ENCODE data around the gene ZNF423.
"Not testable (repeated sequence)": the region's sequence is repeated elsewhere in the genome, so short reads cannot be mapped to it uniquely, and the experiment has no call there.

Gene ZNF423

GRCh38 chr16:49855822-49856671 is at the start of gene ZNF423:
Gene ZNF423, minus strand, starts transcription at chr16:49856112. Its CDS starts 338 bp downstream, at chr16:49855774.
- DNase-seq (ENCODE audit: low read depth in 2 of 2): no peak

- DNase-seq (ENCODE audit: low read depth in 2 of 2): no peak
Measured at GRCh38 chr16:49904348-49905062, 48.6 kb upstream of the ZNF423 start.

GRCh38 chr16:49902908-49903307 is 47.0 kb upstream of the ZNF423 start:
- no peak for DNase-seq (ENCODE audit: low read depth in 2 of 2)

- DNase-seq (ENCODE audit: low read depth in 2 of 2): no peak
Measured at GRCh38 chr16:49901711-49902110, 45.8 kb upstream of the ZNF423 start.

- DNase-seq (ENCODE audit: low read depth in 2 of 2): no peak
Measured at GRCh38 chr16:49900875-49901274, 45.0 kb upstream of the ZNF423 start.

- no peak for DNase-seq (ENCODE audit: low read depth in 2 of 2)
Measured at GRCh38 chr16:49899991-49900695, 44.2 kb upstream of the ZNF423 start.

GRCh38 chr16:49896447-49896964 is 40.6 kb upstream of the ZNF423 start:
- DNase-seq (ENCODE audit: low read depth in 2 of 2): no peak

- no peak for DNase-seq (ENCODE audit: low read depth in 2 of 2)
Measured at GRCh38 chr16:49890876-49891275, 35.0 kb upstream of the ZNF423 start.

- no peak for DNase-seq (ENCODE audit: low read depth in 2 of 2)
Measured at GRCh38 chr16:49889725-49890397, 33.9 kb upstream of the ZNF423 start.

- no peak for DNase-seq (ENCODE audit: low read depth in 2 of 2)
Measured at GRCh38 chr16:49886554-49887094, 30.7 kb upstream of the ZNF423 start.

GRCh38 chr16:49884033-49885015 is 28.4 kb upstream of the ZNF423 start:
- DNase-seq (ENCODE audit: low read depth in 2 of 2): no peak

- DNase-seq (ENCODE audit: low read depth in 2 of 2): no peak
Measured at GRCh38 chr16:49883076-49884014, 27.4 kb upstream of the ZNF423 start.

GRCh38 chr16:49881890-49882289 is 26.0 kb upstream of the ZNF423 start:
- DNase-seq (ENCODE audit: low read depth in 2 of 2): no peak

GRCh38 chr16:49878540-49878939 is 22.6 kb upstream of the ZNF423 start:
- DNase-seq (ENCODE audit: low read depth in 2 of 2): not testable (repeated sequence)

GRCh38 chr16:49876716-49877129 is 20.8 kb upstream of the ZNF423 start:
- no peak for DNase-seq (ENCODE audit: low read depth in 2 of 2)

- DNase-seq (ENCODE audit: low read depth in 2 of 2): no peak
Measured at GRCh38 chr16:49875806-49876715, 20.1 kb upstream of the ZNF423 start.

GRCh38 chr16:49874613-49875237 is 18.8 kb upstream of the ZNF423 start:
- DNase-seq (ENCODE audit: low read depth in 2 of 2): no peak
